Activated CD4-positive, alpha-beta T cell treated with anti-CD3 and anti-CD28 coated beads, Interleukin-2, amount 50 U/mL, for 48 hours (primary cell): ENCODE measurements around the gene SLC12A6.
A peak's percentile ranks its signal among the peaks of the same experiment; 100 is the strongest.
"Not testable (repeated sequence)": the region's sequence is repeated elsewhere in the genome, so short reads cannot be mapped to it uniquely, and the experiment has no call there.

ENCODE experiments used
- DNase-seq, 2 experiments: peaks; one replicate each; pipeline ENCODE4 v3.0.0-alpha.2; 2020

Gene SLC12A6

GRCh38 chr15:34355241-34355640, 17.7 kb upstream of the SLC12A6 start:
- DNase-seq: no peak

GRCh38 chr15:34354286-34354685, 16.7 kb upstream of the SLC12A6 start:
- no peak for DNase-seq

GRCh38 chr15:34353627-34354026, 16.0 kb upstream of the SLC12A6 start:
- no peak for DNase-seq

GRCh38 chr15:34352996-34353395, 15.4 kb upstream of the SLC12A6 start:
- DNase-seq: not testable (repeated sequence)

GRCh38 chr15:34349769-34350168, 12.2 kb upstream of the SLC12A6 start:
- no peak for DNase-seq

GRCh38 chr15:34348735-34349300, 11.2 kb upstream of the SLC12A6 start:
- DNase-seq: no peak

GRCh38 chr15:34347951-34348638, 10.5 kb upstream of the SLC12A6 start:
- DNase-seq: no peak

- DNase-seq: peak; percentile 97 to 98
Observed at GRCh38 chr15:34342737-34343575, 5.4 kb upstream of the SLC12A6 start, which contains the start of the genes NOP10 and NUTM1. NOP10 (minus strand) TSS chr15:34343136; CDS start chr15:34343073, 63 bp downstream. NUTM1 (plus strand) TSS chr15:34343315; CDS start chr15:34343697, 382 bp downstream.

GRCh38 chr15:34342213-34342736, 4.7 kb upstream of the SLC12A6 start:
- not testable (repeated sequence) for DNase-seq

- DNase-seq: no peak
Observed at GRCh38 chr15:34341381-34342212, 4.0 kb upstream of the SLC12A6 start.

GRCh38 chr15:34339946-34340345, 2.4 kb upstream of the SLC12A6 start:
- DNase-seq: no peak

GRCh38 chr15:34338347-34338746, 766 bp upstream of the SLC12A6 start:
- no peak for DNase-seq

- DNase-seq: peak; percentile 28 to 39
Observed at GRCh38 chr15:34336991-34337556, 507 bp downstream of the SLC12A6 start.

GRCh38 chr15:34336231-34336990, 1.2 kb downstream of the SLC12A6 start:
- no peak for DNase-seq

GRCh38 chr15:34335176-34336032, 2.2 kb downstream of the SLC12A6 start:
- DNase-seq: no peak

- DNase-seq: no peak
Observed at GRCh38 chr15:34334672-34335071, 2.9 kb downstream of the SLC12A6 start.

- DNase-seq: no peak
Observed at GRCh38 chr15:34332553-34333120, 4.9 kb downstream of the SLC12A6 start.

- no peak for DNase-seq
Observed at GRCh38 chr15:34331809-34332208, 5.8 kb downstream of the SLC12A6 start.

- DNase-seq: no peak
Observed at GRCh38 chr15:34330279-34330678, 7.3 kb downstream of the SLC12A6 start.

GRCh38 chr15:34329006-34329405, 8.6 kb downstream of the SLC12A6 start:
- DNase-seq: no peak
